ENCODE measurements around the gene HBB. TPM values are rescaled to one million over a fixed set of nuclear protein-coding genes. Genes with fewer than 3 reads are reported as not detected.

HBB gene
- total and polyA plus RNA-seq, 10 donors, result 107 to 40,257 (median 2,189) TPM

- Histone ChIP-seq H3K27me3 (replicated peaks in 1 of 7) (no peaks in the 10 kb centered on the region), H3K4me3 (no peak overlapping the region), H3K36me3 (no peaks in the 10 kb centered on the region), H3K9me3 (no peaks in the 10 kb centered on the region), H3K4me1 (no peaks in the 10 kb centered on the region), H3K27ac (no peak overlapping the region)
- TF ChIP-seq POLR2AphosphoS5 (IDR thresholded peaks at IDR 0.05) (no peak), POLR2A (IDR thresholded peaks at IDR 0.05) (no peak)
- TF ChIP-seq, protein P1, sequence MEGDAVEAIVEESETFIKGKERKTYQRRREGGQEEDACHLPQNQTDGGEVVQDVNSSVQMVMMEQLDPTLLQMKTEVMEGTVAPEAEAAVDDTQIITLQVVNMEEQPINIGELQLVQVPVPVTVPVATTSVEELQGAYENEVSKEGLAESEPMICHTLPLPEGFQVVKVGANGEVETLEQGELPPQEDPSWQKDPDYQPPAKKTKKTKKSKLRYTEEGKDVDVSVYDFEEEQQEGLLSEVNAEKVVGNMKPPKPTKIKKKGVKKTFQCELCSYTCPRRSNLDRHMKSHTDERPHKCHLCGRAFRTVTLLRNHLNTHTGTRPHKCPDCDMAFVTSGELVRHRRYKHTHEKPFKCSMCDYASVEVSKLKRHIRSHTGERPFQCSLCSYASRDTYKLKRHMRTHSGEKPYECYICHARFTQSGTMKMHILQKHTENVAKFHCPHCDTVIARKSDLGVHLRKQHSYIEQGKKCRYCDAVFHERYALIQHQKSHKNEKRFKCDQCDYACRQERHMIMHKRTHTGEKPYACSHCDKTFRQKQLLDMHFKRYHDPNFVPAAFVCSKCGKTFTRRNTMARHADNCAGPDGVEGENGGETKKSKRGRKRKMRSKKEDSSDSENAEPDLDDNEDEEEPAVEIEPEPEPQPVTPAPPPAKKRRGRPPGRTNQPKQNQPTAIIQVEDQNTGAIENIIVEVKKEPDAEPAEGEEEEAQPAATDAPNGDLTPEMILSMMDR (IDR thresholded peaks at IDR 0.05 in 8 of 11, conservative IDR thresholded peaks at IDR 0.05 in 3 of 11), result no peak
- DNase-seq, result no peak
- intact Hi-C loops (cut with DNase I; ENCODE audit: low total_unique reads), result no loop called here
- 79 to 94% (median 86%) methylated on average over 1 of the region's 1 CpG for WGBS, 5 donors
These were observed 13.2 kb upstream of the HBB start for GRCh38 chr11:5240056-5240455.

GRCh38 chr11:5239046-5239445, 12.2 kb upstream of the HBB start:
- Histone ChIP-seq H3K4me1 (no peaks in the 10 kb centered on the region), H3K9me3 (no peaks in the 10 kb centered on the region), H3K36me3 (no peaks in the 10 kb centered on the region), H3K27me3 (replicated peaks in 1 of 7) (no peaks in the 10 kb centered on the region), H3K27ac (no peak overlapping the region), H3K4me3 (no peak overlapping the region)
- intact Hi-C loops (cut with DNase I; ENCODE audit: low total_unique reads), result no loop called here
- TF ChIP-seq POLR2A (IDR thresholded peaks at IDR 0.05) (no peak), POLR2AphosphoS5 (IDR thresholded peaks at IDR 0.05) (no peak)
- TF ChIP-seq, protein P1 (IDR thresholded peaks at IDR 0.05 in 8 of 11, conservative IDR thresholded peaks at IDR 0.05 in 3 of 11), result no peak
- no peak for DNase-seq

GRCh38 chr11:5238486-5238885, 11.6 kb upstream of the HBB start:
- no peak for DNase-seq
- 25 to 50% (median 29%) methylated on average over 2 of the region's 2 CpGs for WGBS, 5 donors
- Histone ChIP-seq H3K4me1 (no peaks in the 10 kb centered on the region), H3K27ac (no peak overlapping the region), H3K9me3 (no peaks in the 10 kb centered on the region), H3K4me3 (no peak overlapping the region), H3K36me3 (no peaks in the 10 kb centered on the region), H3K27me3 (replicated peaks in 1 of 7) (no peaks in the 10 kb centered on the region)
- TF ChIP-seq POLR2AphosphoS5 (IDR thresholded peaks at IDR 0.05) (no peak), POLR2A (IDR thresholded peaks at IDR 0.05) (no peak)
- TF ChIP-seq, protein P1 (IDR thresholded peaks at IDR 0.05 in 8 of 11, conservative IDR thresholded peaks at IDR 0.05 in 3 of 11), result no peak
- intact Hi-C loops (cut with DNase I; ENCODE audit: low total_unique reads), result no loop called here

- Histone ChIP-seq H3K9me3 (no peaks in the 10 kb centered on the region), H3K36me3 (no peaks in the 10 kb centered on the region), H3K4me1 (no peaks in the 10 kb centered on the region), H3K27ac (no peak overlapping the region), H3K27me3 (replicated peaks in 1 of 7) (no peaks in the 10 kb centered on the region), H3K4me3 (no peak overlapping the region)
- intact Hi-C loops (cut with DNase I; ENCODE audit: low total_unique reads), result no loop called here
- no peak for TF ChIP-seq POLR2AphosphoS5 (IDR thresholded peaks at IDR 0.05)
- no peak for TF ChIP-seq POLR2A (IDR thresholded peaks at IDR 0.05)
- DNase-seq, result no peak
- WGBS, 5 donors, result 48 to 99% (median 80%) methylated on average over 1 to 2 of the region's 2 CpGs
These were observed 10.5 kb upstream of the HBB start for GRCh38 chr11:5237420-5237819.

Data from spleen (tissue), 11 donors.